ENCODE data around the gene TCF21. TPM values are rescaled to one million over a fixed set of nuclear protein-coding genes. Genes with fewer than 3 reads are reported as not detected.
A peak's percentile ranks its signal among the peaks of the same experiment; 100 is the strongest.

TCF21 gene
- total RNA-seq, 1 donor from 2014 or later: 0.52 TPM

GRCh38 chr6:133886104-133886775 lies 2.7 kb upstream of the TCF21 start:
- H4K20me1 ChIP-seq (ENCODE audit: insufficient read depth, low read length): no peaks in the 10 kb centered on the region
- DNase-seq (ENCODE audit: low read depth) (no peak), FAIRE-seq (peak; percentile 23)
- no peak overlapping the region for H3K27ac Mint-ChIP-seq (ENCODE audit: unreplicated experiment)
- H3K9me3 ChIP-seq (ENCODE audit: insufficient read depth, low read depth, low read length): no peaks in the 10 kb centered on the region
- H3K4me1 Mint-ChIP-seq (ENCODE audit: low read depth, unreplicated experiment): peaks cover 7% of the 10 kb centered on the region
- H3K9ac ChIP-seq (ENCODE audit: low read length): no peak overlapping the region
- H3K79me2 ChIP-seq (ENCODE audit: insufficient read depth, low read length): no peaks in the 10 kb centered on the region
- H3K4me3 ChIP-seq (ENCODE audit: insufficient read depth, low read depth, low read length): no peak overlapping the region
- no peaks in the 10 kb centered on the region for H3K9me3 Mint-ChIP-seq (ENCODE audit: unreplicated experiment)
- H3K4me2 ChIP-seq (ENCODE audit: low read length): no peak overlapping the region
- H3K27ac ChIP-seq (ENCODE audit: low read depth, low read length): no peak overlapping the region
- H3K27me3 Mint-ChIP-seq (ENCODE audit: low read depth, unreplicated experiment): peaks cover 55% of the 10 kb centered on the region
- H3K36me3 Mint-ChIP-seq (ENCODE audit: low read depth, unreplicated experiment): no peaks in the 10 kb centered on the region
- TF ChIP-seq CTCF (IDR thresholded peaks at IDR 0.05; ENCODE audit: insufficient read depth, low read depth, low read length) (no peak), EZH2 (IDR thresholded peaks at IDR 0.05; ENCODE audit: insufficient read depth, low read length) (no peak)
- H3K36me3 ChIP-seq (ENCODE audit: insufficient read depth, low read length): no peaks in the 10 kb centered on the region
- peaks cover 12% of the 10 kb centered on the region for H3K4me1 ChIP-seq (ENCODE audit: insufficient read depth, low read length)
- H3K27me3 ChIP-seq (ENCODE audit: insufficient read depth, low read length): peaks cover 68% of the 10 kb centered on the region
- H3K4me3 Mint-ChIP-seq (ENCODE audit: unreplicated experiment): no peak overlapping the region
- no peak overlapping the region for H2AFZ ChIP-seq (ENCODE audit: low read depth, low read length)

- Mint-ChIP-seq H3K36me3 (ENCODE audit: low read depth, unreplicated experiment) (no peaks in the 10 kb centered on the region), H3K27ac (ENCODE audit: unreplicated experiment) (no peak overlapping the region), H3K4me3 (ENCODE audit: unreplicated experiment) (no peak overlapping the region), H3K27me3 (ENCODE audit: low read depth, unreplicated experiment) (peaks cover 62% of the 10 kb centered on the region), H3K9me3 (ENCODE audit: unreplicated experiment) (no peaks in the 10 kb centered on the region), H3K4me1 (ENCODE audit: low read depth, unreplicated experiment) (peaks cover 7% of the 10 kb centered on the region)
- TF ChIP-seq CTCF (IDR thresholded peaks at IDR 0.05; ENCODE audit: insufficient read depth, low read depth, low read length): no peak
- no peak for TF ChIP-seq EZH2 (IDR thresholded peaks at IDR 0.05; ENCODE audit: insufficient read depth, low read length)
- no peak overlapping the region for H3K4me2 ChIP-seq (ENCODE audit: low read length)
- no peak overlapping the region for H2AFZ ChIP-seq (ENCODE audit: low read depth, low read length)
- no peaks in the 10 kb centered on the region for H4K20me1 ChIP-seq (ENCODE audit: insufficient read depth, low read length)
- H3K9me3 ChIP-seq (ENCODE audit: insufficient read depth, low read depth, low read length): no peaks in the 10 kb centered on the region
- no peak overlapping the region for H3K27ac ChIP-seq (ENCODE audit: low read depth, low read length)
- peaks cover 79% of the 10 kb centered on the region for H3K27me3 ChIP-seq (ENCODE audit: insufficient read depth, low read length)
- peaks cover 12% of the 10 kb centered on the region for H3K4me1 ChIP-seq (ENCODE audit: insufficient read depth, low read length)
- H3K36me3 ChIP-seq (ENCODE audit: insufficient read depth, low read length): no peaks in the 10 kb centered on the region
- H3K9ac ChIP-seq (ENCODE audit: low read length): no peak overlapping the region
- DNase-seq (ENCODE audit: low read depth): no peak
- no peaks in the 10 kb centered on the region for H3K79me2 ChIP-seq (ENCODE audit: insufficient read depth, low read length)
- FAIRE-seq: no peak
- H3K4me3 ChIP-seq (ENCODE audit: insufficient read depth, low read depth, low read length): no peak overlapping the region
Measured at GRCh38 chr6:133887156-133887879, 1.6 kb upstream of the TCF21 start.

GRCh38 chr6:133887880-133888230 lies 1.1 kb upstream of the TCF21 start:
- Histone ChIP-seq H3K27ac (ENCODE audit: low read depth, low read length) (no peak overlapping the region), H3K36me3 (ENCODE audit: insufficient read depth, low read length) (no peaks in the 10 kb centered on the region), H3K4me2 (ENCODE audit: low read length) (no peak overlapping the region), H3K9me3 (ENCODE audit: insufficient read depth, low read depth, low read length) (no peaks in the 10 kb centered on the region), H4K20me1 (ENCODE audit: insufficient read depth, low read length) (no peaks in the 10 kb centered on the region), H2AFZ (ENCODE audit: low read depth, low read length) (no peak overlapping the region), H3K9ac (ENCODE audit: low read length) (no peak overlapping the region), H3K4me3 (ENCODE audit: insufficient read depth, low read depth, low read length) (no peak overlapping the region), H3K27me3 (ENCODE audit: insufficient read depth, low read length) (peaks cover 82% of the 10 kb centered on the region), H3K79me2 (ENCODE audit: insufficient read depth, low read length) (no peaks in the 10 kb centered on the region), H3K4me1 (ENCODE audit: insufficient read depth, low read length) (peaks cover 12% of the 10 kb centered on the region)
- no peak for TF ChIP-seq EZH2 (IDR thresholded peaks at IDR 0.05; ENCODE audit: insufficient read depth, low read length)
- no peak for TF ChIP-seq CTCF (IDR thresholded peaks at IDR 0.05; ENCODE audit: insufficient read depth, low read depth, low read length)
- Mint-ChIP-seq H3K27ac (ENCODE audit: unreplicated experiment) (no peak overlapping the region), H3K4me3 (ENCODE audit: unreplicated experiment) (no peak overlapping the region), H3K27me3 (ENCODE audit: low read depth, unreplicated experiment) (peaks cover 67% of the 10 kb centered on the region), H3K9me3 (ENCODE audit: unreplicated experiment) (no peaks in the 10 kb centered on the region), H3K36me3 (ENCODE audit: low read depth, unreplicated experiment) (no peaks in the 10 kb centered on the region), H3K4me1 (ENCODE audit: low read depth, unreplicated experiment) (peaks cover 7% of the 10 kb centered on the region)
- FAIRE-seq: no peak
- no peak for DNase-seq (ENCODE audit: low read depth)
